Suprapubic skin (tissue), 3 donors: ENCODE results near the gene AQP3.

ENCODE experiments used
- POLR2A ChIP-seq, 2 donors: fragments of 450-650 bp; IDR thresholded peaks; one replicate each; pipeline ENCODE4 v1.6.1; 2017; ENCODE audit warnings: antibody characterized with exemption in 2 of 2, mild to moderate bottlenecking in 2 of 2, moderate library complexity in 2 of 2
- TF ChIP-seq, protein P1 (sequence below), 2 donors: fragments of 200-600 bp in 1 of 2; fragments of 450-650 bp in 1 of 2; sonication (generic) in 1 of 2; IDR thresholded peaks; one replicate each; pipeline ENCODE4 v1.5.1; 2016 to 2019; ENCODE audit warnings: antibody characterized with exemption in 2 of 2, mild to moderate bottlenecking in 1 of 2, moderate library complexity in 1 of 2

GRCh38 chr9:33464045-33464636, 16.7 kb upstream of the AQP3 start:
- TF ChIP-seq, protein P1, sequence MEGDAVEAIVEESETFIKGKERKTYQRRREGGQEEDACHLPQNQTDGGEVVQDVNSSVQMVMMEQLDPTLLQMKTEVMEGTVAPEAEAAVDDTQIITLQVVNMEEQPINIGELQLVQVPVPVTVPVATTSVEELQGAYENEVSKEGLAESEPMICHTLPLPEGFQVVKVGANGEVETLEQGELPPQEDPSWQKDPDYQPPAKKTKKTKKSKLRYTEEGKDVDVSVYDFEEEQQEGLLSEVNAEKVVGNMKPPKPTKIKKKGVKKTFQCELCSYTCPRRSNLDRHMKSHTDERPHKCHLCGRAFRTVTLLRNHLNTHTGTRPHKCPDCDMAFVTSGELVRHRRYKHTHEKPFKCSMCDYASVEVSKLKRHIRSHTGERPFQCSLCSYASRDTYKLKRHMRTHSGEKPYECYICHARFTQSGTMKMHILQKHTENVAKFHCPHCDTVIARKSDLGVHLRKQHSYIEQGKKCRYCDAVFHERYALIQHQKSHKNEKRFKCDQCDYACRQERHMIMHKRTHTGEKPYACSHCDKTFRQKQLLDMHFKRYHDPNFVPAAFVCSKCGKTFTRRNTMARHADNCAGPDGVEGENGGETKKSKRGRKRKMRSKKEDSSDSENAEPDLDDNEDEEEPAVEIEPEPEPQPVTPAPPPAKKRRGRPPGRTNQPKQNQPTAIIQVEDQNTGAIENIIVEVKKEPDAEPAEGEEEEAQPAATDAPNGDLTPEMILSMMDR (IDR thresholded peaks at IDR 0.05), result no peak
- TF ChIP-seq POLR2A (IDR thresholded peaks at IDR 0.05), result no peak
